Measurements from ENCODE around the gene CFAP251.

DNA sequence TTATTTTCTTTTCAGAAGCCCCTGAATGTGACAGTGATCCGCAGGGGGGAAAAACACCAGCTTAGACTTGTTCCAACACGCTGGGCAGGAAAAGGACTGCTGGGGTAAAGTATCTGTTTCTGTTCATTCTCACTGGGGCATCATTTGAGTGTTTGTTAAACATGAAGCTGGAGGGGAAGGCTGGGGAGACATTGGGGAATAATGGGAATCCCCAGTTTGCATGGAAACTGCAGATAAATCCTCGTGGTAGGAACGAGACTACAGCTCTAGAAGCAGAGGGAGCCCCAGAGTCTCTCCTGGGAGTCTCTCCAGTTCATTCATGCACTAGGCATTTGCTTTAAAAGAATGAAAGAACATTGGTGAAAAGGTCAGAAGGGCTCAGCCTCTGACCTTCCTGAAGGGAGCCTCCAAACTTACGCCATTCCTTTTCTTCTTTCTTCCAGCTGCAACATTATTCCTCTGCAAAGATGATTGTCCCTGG is 2.5 kb upstream of the CFAP251 start:
- TF ChIP-seq, protein P1, sequence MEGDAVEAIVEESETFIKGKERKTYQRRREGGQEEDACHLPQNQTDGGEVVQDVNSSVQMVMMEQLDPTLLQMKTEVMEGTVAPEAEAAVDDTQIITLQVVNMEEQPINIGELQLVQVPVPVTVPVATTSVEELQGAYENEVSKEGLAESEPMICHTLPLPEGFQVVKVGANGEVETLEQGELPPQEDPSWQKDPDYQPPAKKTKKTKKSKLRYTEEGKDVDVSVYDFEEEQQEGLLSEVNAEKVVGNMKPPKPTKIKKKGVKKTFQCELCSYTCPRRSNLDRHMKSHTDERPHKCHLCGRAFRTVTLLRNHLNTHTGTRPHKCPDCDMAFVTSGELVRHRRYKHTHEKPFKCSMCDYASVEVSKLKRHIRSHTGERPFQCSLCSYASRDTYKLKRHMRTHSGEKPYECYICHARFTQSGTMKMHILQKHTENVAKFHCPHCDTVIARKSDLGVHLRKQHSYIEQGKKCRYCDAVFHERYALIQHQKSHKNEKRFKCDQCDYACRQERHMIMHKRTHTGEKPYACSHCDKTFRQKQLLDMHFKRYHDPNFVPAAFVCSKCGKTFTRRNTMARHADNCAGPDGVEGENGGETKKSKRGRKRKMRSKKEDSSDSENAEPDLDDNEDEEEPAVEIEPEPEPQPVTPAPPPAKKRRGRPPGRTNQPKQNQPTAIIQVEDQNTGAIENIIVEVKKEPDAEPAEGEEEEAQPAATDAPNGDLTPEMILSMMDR (IDR thresholded peaks at IDR 0.05; ENCODE audit: control extremely low read depth in 1 of 3, insufficient read depth in 1 of 3, low read depth in 1 of 3, low read length in 3 of 3): no peak
- TF ChIP-seq RFX5 (IDR thresholded peaks at IDR 0.05; ENCODE audit: borderline replicate concordance, low read depth, low read length) (no peak), POLR2AphosphoS5 (IDR thresholded peaks at IDR 0.05; ENCODE audit: low read depth, low read length) (no peak), RAD21 (IDR thresholded peaks at IDR 0.05 in 1 of 2, conservative IDR thresholded peaks at IDR 0.05 in 1 of 2; ENCODE audit: low read depth in 2 of 2, low read length in 2 of 2) (no peak), SIN3A (conservative IDR thresholded peaks at IDR 0.05 in 1 of 2, IDR thresholded peaks at IDR 0.05 in 1 of 2; ENCODE audit: low read depth in 1 of 2, low read length in 2 of 2) (no peak), MAX (IDR thresholded peaks at IDR 0.05) (no peak), YY1 (IDR thresholded peaks at IDR 0.05; ENCODE audit: low read depth, low read length) (no peak), ATF2 (IDR thresholded peaks at IDR 0.05; ENCODE audit: low read length) (no peak), CHD2 (IDR thresholded peaks at IDR 0.05; ENCODE audit: low read length) (no peak), ZNF274 (IDR thresholded peaks at IDR 0.05; ENCODE audit: borderline replicate concordance, extremely low read depth, low read length) (no peak)

All from H1 (cell line).